ENCODE data around the gene NUP133.

- no peak for TF ChIP-seq POLR2A (IDR thresholded peaks at IDR 0.05; ENCODE audit: low read length)
- TF ChIP-seq GATA1 (IDR thresholded peaks at IDR 0.05; ENCODE audit: low read depth, low read length) = no peak
Measured at GRCh38 chr1:229485318-229485717, 22.8 kb downstream of the NUP133 start.
